Adrenal gland (tissue), 5 donors: ENCODE data around the gene PRSS2.

Experiments
- CTCF ChIP-seq, 6 experiments: fragments of 450-650 bp in 4 of 6; fragments of 200-600 bp in 2 of 6; sonication (generic) in 1 of 6; IDR thresholded peaks; 1 replicate in 5 of 6; 2 replicates in 1 of 6; pipeline versions ENCODE4 v1.5.1 to v1.8.0; 2016 to 2021; ENCODE audit warnings: antibody characterized with exemption in 6 of 6, mild to moderate bottlenecking in 2 of 6, moderate library complexity in 1 of 6
- POLR2A ChIP-seq, 2 donors: fragments of 450-650 bp; IDR thresholded peaks; one replicate each; pipeline ENCODE4 v1.6.1; 2017; ENCODE audit warnings: antibody characterized with exemption in 2 of 2, mild to moderate bottlenecking in 2 of 2, moderate library complexity in 1 of 2
- donor health status: DM: no; HTN: no; CAD: no.

- TF ChIP-seq CTCF (IDR thresholded peaks at IDR 0.05) (no peak), POLR2A (IDR thresholded peaks at IDR 0.05) (no peak)
Measured at GRCh38 chr7:142785841-142786250, 15.1 kb downstream of the PRSS2 start.
